HG03135 (cell line): ENCODE data around the gene C2orf76.

Experiments used
- ATAC-seq: cut with Tn5 transposase; IDR thresholded peaks from one replicate; pipeline ENCODE4 v1.9.1; 2021; ENCODE audit warnings: mild to moderate bottlenecking, moderate library complexity; ENCODE audit not compliant: unreplicated experiment

Gene C2orf76

GRCh38 chr2:119338826-119339561 lies 27.6 kb downstream of the C2orf76 start:
- peak; percentile 99 for ATAC-seq

GRCh38 chr2:119338272-119338671 lies 28.4 kb downstream of the C2orf76 start:
- ATAC-seq = no peak

GRCh38 chr2:119337749-119338148 lies 28.9 kb downstream of the C2orf76 start:
- no peak for ATAC-seq

GRCh38 chr2:119333833-119334232 lies 32.8 kb downstream of the C2orf76 start:
- ATAC-seq = no peak

GRCh38 chr2:119333360-119333759 lies 33.3 kb downstream of the C2orf76 start:
- ATAC-seq = no peak

- ATAC-seq = no peak
These were observed 33.7 kb downstream of the C2orf76 start for GRCh38 chr2:119332953-119333352.

- ATAC-seq = no peak
These were observed 39.2 kb downstream of the C2orf76 start for GRCh38 chr2:119327431-119327830.

- no peak for ATAC-seq
These were observed 39.7 kb downstream of the C2orf76 start for GRCh38 chr2:119326938-119327337.

- ATAC-seq = no peak
These were observed 41.9 kb downstream of the C2orf76 start for GRCh38 chr2:119324685-119325270.

- ATAC-seq = no peak
These were observed 43.2 kb downstream of the C2orf76 start for GRCh38 chr2:119323459-119323858.

- no peak for ATAC-seq
These were observed 47.0 kb downstream of the C2orf76 start for GRCh38 chr2:119319593-119319992.

- ATAC-seq = no peak
These were observed 49.1 kb downstream of the C2orf76 start for GRCh38 chr2:119317554-119317953.

GRCh38 chr2:119316066-119316465 lies 50.6 kb downstream of the C2orf76 start:
- ATAC-seq = no peak

GRCh38 chr2:119315241-119315925 lies 51.3 kb downstream of the C2orf76 start:
- ATAC-seq = no peak

- no peak for ATAC-seq
These were observed 54.8 kb downstream of the C2orf76 start for GRCh38 chr2:119311831-119312230.

GRCh38 chr2:119311371-119311770 lies 55.3 kb downstream of the C2orf76 start:
- ATAC-seq = no peak

- no peak for ATAC-seq
These were observed 57.8 kb downstream of the C2orf76 start for GRCh38 chr2:119308793-119309330.

GRCh38 chr2:119307419-119308140 lies 59.1 kb downstream of the C2orf76 start:
- ATAC-seq = no peak

GRCh38 chr2:119306196-119306590 lies 60.4 kb downstream of the C2orf76 start:
- no peak for ATAC-seq

- no peak for ATAC-seq
These were observed 61.0 kb downstream of the C2orf76 start for GRCh38 chr2:119305497-119306195.

- no peak for ATAC-seq
These were observed 61.8 kb downstream of the C2orf76 start for GRCh38 chr2:119304847-119305246.
